Renal cortex interstitium (tissue), 11 donors: ENCODE results near the gene MPPE1. TPM values are rescaled to one million over a fixed set of nuclear protein-coding genes. Genes with fewer than 3 reads are reported as not detected.

Experiments used
- DNase-seq, 11 donors: peaks; one replicate each; pipeline ENCODE4 v3.0.0-alpha.2; 2013; ENCODE audit warnings: low read depth in 9 of 11, low spot score in 4 of 11; ENCODE audit errors: extremely low read depth in 1 of 11
- polyA plus RNA-seq, 3 donors: library from polyadenylated mRNA; unstranded; fragments of 120-200 nt; gene quantifications; one replicate each; pipeline ENCODE4 v1.2.1, GENCODE V29; 2013; ENCODE audit not compliant: insufficient read length in 3 of 3

The MPPE1 gene
- polyA plus RNA-seq, 3 donors = 40.1 to 55.4 (median 40.6) TPM

DNA sequence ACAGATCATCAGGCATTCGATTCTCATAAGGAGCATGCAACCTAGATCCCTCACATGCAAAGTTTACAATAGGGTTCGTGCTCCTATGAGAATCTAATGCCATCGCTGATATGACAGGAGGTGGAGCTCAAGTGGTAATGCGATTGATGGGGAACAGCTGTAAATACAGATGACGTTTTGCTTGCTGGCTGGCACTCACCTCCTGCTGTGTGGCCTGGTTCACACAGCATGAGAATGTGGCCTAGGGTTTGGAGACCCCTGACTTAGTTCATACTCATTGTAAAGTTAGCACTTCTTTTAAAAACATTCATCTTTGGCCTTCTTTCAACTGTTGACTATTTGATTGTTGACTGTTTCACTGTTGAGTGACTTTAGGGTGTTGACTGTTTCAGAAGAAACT is 65.6 kb downstream of the MPPE1 start:
- DNase-seq = no peak

DNA sequence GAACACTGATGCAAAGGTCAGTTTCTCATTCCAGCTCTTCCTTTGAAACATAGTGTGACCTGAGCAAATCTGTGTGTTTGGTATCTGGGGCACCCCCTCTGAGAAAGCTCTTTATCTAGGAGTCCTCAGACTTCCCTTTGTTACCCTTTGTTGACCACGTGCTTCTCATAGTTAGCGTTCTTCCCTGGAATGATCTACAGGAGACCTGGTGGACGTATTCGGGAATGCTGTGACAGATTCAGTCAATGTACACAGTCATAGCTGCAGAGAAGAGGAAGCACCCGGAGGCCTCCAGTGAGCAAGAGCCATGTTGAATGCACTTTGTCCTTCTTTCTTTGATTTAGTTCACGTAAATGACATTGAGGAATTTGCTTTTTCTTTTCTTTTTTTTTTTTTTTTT is 67.6 kb downstream of the MPPE1 start:
- DNase-seq = no peak

DNA sequence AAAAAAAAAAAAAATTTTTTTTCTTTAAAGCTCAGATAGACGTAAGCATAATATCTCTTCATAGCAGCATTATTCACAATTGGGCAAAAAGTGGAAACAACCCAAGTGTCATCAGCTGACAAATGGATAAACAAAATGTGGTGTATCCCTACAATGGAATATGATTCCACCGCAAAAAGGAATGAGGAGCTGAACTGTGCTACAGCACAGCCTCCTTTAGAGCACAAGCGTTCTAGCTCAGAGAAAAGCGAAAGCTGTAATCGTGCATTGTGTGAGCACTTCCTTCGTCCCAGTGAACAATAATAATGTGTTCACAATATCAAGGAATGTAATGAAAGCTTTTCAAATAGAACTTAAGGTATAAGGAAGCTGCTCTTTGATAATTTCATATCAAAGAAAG is 68.6 kb downstream of the MPPE1 start:
- no peak for DNase-seq

DNA sequence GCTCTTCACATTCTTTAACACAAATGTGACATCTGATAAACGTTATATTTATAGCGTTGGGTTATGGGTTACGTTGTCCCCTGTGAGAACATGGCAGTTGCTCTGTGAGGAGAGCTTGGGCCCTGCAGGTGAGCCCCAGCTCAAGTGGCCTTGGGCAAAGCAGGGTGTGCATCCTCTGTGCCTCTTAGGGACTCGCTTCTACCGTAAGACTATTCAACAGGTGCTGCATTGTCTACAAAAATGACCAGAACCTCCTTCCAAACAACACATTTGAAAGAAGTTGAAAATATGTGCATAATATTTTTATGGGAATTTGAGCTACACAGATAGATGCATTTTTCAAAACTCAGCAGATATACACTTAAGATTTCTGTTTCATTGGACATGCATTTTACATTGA is 73.3 kb downstream of the MPPE1 start:
- no peak for DNase-seq

Other genes with a start within 250 kb of the MPPE1 start
- gene GNAL, start 219.1 kb downstream of the MPPE1 start, polyA plus RNA-seq = 1 to 10 TPM; 3.7 to 4.1 (median 4.0) TPM
- gene CHMP1B, start 56.9 kb downstream of the MPPE1 start, polyA plus RNA-seq = 10 to 100 TPM; 47.0 to 58.4 (median 49.1) TPM
- 100 to 1,000 TPM in 1 of 3 donors, 10 to 100 TPM in 2; 92.3 to 128 (median 97.2) TPM for gene IMPA2, start 73.2 kb upstream of the MPPE1 start, polyA plus RNA-seq
- under 1 TPM in 2 of 3 donors, not detected in 1; 0.08 to 0.11 TPM for gene ANKRD62, start 185.5 kb upstream of the MPPE1 start, polyA plus RNA-seq